Tibial artery (tissue), 4 donors: Measurements from ENCODE around the gene PRPSAP2.

ENCODE experiments used
- DNase-seq, 2 donors: peaks; one replicate each; pipeline ENCODE4 v3.0.0-alpha.2; 2019
- H3K27ac ChIP-seq, 2 donors: fragments of 200-600 bp; sonication (generic) in 1 of 2; 1 replicate in 1 of 2; 2 replicates in 1 of 2; pipeline ENCODE4 v1.5.1; 2018 to 2019; ENCODE audit warnings: mild to moderate bottlenecking in 1 of 2
- H3K27me3 ChIP-seq, 2 donors: fragments of 200-600 bp; sonication (generic) in 1 of 2; one replicate each; pipeline versions ENCODE4 v1.5.1 to v1.6.0; 2016 to 2019
- H3K36me3 ChIP-seq, 3 donors: fragments of 200-600 bp; sonication (generic) in 2 of 3; one replicate each; pipeline ENCODE4 v1.5.1; 2016 to 2019; ENCODE audit warnings: mild to moderate bottlenecking in 2 of 3
- H3K4me1 ChIP-seq, 4 donors: fragments of 200-600 bp; sonication (generic) in 2 of 4; 1 replicate in 3 of 4; 2 replicates in 1 of 4; pipeline ENCODE4 v1.5.1; 2016 to 2019
- H3K4me3 ChIP-seq, 2 donors: fragments of 200-600 bp; sonication (generic) in 1 of 2; 1 replicate in 1 of 2; 2 replicates in 1 of 2; pipeline ENCODE4 v1.5.1; 2018 to 2019; ENCODE audit warnings: mild to moderate bottlenecking in 2 of 2
- H3K9me3 ChIP-seq, 3 donors: fragments of 200-600 bp; sonication (generic) in 1 of 3; one replicate each; pipeline ENCODE4 v1.5.1; 2016 to 2019
- intact Hi-C: fragments of 100-400 bp; cut with DNase I; formaldehyde crosslinking; loops from one replicate; pipeline ENCODE4 v1.15.0; 2023; ENCODE audit warnings: low total_unique reads
- TF ChIP-seq, protein P1 (sequence below), 2 experiments: fragments of 200-600 bp in 1 of 2; fragments of 450-650 bp in 1 of 2; IDR thresholded peaks; one replicate each; pipeline ENCODE4 v1.5.1; 2017 to 2019; ENCODE audit warnings: antibody characterized with exemption in 2 of 2, mild to moderate bottlenecking in 1 of 2, moderate library complexity in 1 of 2

Gene PRPSAP2

DNA sequence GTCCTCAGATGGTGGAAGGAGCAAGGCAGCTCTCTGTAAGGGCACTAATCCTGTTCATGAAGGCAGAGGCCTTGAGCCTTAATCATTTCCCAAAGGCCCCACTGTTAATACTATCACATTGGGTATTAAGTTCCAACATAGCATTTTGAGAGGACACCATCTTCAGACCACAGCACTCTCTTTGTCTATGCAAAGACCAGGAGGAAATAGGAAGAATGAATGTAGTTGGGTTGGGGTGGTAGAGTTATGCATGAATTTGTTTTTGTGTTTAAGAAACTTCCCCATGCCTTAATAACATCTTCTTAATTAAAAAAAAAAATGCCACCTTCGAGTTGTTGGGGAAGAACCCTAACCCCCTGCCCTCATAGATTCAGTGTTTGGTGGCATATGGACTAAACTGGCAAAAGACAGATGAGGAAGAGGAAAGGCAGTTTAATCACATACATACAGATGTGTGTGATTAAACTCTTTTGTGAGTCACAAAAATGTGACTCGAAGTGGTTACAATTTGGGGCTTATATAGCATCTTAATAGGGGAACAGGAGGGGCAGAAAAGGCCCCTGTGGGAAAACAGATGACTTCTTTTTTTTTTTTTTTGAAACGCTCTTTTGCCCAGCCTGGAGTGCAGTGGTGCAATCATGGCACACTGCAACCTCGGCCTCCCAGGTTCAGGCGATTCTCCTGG, 59.0 kb downstream of the PRPSAP2 start:
- Histone ChIP-seq H3K27me3 (no peaks in the 10 kb centered on the region), H3K27ac (no peak overlapping the region), H3K4me1 (peaks cover 0 to 14% (median 4%) of the 10 kb centered on the region in 4 donors), H3K4me3 (no peak overlapping the region), H3K9me3 (no peaks in the 10 kb centered on the region), H3K36me3 (peaks cover 30 to 62% (median 41%) of the 10 kb centered on the region in 3 donors)
- intact Hi-C loops = no loop called here
- DNase-seq = no peak
- TF ChIP-seq, protein P1, sequence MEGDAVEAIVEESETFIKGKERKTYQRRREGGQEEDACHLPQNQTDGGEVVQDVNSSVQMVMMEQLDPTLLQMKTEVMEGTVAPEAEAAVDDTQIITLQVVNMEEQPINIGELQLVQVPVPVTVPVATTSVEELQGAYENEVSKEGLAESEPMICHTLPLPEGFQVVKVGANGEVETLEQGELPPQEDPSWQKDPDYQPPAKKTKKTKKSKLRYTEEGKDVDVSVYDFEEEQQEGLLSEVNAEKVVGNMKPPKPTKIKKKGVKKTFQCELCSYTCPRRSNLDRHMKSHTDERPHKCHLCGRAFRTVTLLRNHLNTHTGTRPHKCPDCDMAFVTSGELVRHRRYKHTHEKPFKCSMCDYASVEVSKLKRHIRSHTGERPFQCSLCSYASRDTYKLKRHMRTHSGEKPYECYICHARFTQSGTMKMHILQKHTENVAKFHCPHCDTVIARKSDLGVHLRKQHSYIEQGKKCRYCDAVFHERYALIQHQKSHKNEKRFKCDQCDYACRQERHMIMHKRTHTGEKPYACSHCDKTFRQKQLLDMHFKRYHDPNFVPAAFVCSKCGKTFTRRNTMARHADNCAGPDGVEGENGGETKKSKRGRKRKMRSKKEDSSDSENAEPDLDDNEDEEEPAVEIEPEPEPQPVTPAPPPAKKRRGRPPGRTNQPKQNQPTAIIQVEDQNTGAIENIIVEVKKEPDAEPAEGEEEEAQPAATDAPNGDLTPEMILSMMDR (IDR thresholded peaks at IDR 0.05) = no peak

DNA sequence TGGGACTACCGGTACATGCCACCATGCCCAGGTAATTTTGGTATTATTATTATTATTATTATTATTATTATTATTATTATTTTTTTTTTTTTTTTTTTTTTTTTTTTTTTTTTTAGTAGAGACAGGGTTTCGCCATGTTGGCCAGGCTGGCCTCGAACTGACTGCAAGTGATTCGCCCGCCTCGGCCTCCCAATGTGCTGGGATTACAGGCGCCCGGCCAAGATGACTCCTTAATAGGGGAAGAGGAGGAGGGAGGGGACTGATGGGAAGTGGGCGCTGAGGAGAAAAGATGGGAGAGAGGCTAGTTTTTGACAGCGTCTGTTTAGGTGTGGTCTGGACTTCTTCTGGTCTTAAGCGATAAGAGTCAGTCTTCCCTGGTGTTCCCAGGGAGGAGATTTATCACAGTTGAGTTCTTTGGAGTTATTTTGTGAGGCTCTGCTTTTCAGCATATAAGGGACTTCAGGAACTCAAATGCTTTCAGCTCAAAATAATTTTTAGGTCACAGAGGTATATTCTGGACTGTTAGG, 59.6 kb downstream of the PRPSAP2 start:
- peaks cover 24 to 56% (median 35%) of the 10 kb centered on the region in 3 donors for H3K36me3 ChIP-seq
- TF ChIP-seq, protein P1 (IDR thresholded peaks at IDR 0.05) = no peak
- H3K9me3 ChIP-seq = no peaks in the 10 kb centered on the region
- no peak overlapping the region for H3K27ac ChIP-seq
- no peak for DNase-seq
- intact Hi-C loops = no loop called here
- no peaks in the 10 kb centered on the region for H3K27me3 ChIP-seq
- no peak overlapping the region for H3K4me3 ChIP-seq
- peaks cover 0 to 17% (median 4%) of the 10 kb centered on the region in 4 donors for H3K4me1 ChIP-seq

DNA sequence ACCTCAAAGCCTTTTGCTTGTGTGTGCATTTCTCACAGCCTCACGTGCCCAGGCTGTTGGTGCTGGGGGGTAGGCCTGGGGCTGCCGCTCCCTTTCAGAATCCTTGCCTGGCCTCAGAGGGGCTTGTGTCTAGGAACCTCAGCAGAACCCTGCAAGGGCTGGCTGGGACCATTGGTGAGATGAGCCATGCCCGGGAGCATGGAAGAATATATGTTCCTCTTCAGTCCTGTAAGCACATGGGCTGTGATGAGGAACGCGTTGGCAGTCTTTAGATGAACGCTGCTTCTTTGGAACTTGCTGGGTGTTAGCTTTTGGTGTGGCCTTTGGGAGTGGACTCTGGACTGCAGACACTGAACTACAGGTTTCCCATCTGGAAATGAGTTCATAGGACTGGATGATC, 62.0 kb downstream of the PRPSAP2 start:
- Histone ChIP-seq H3K27ac (no peak overlapping the region), H3K27me3 (no peaks in the 10 kb centered on the region), H3K9me3 (no peaks in the 10 kb centered on the region), H3K36me3 (peaks cover 18 to 33% (median 28%) of the 10 kb centered on the region in 3 donors), H3K4me3 (no peak overlapping the region), H3K4me1 (peaks cover 0 to 20% (median 4%) of the 10 kb centered on the region in 4 donors)
- intact Hi-C loops = no loop called here
- DNase-seq = no peak
- TF ChIP-seq, protein P1 (IDR thresholded peaks at IDR 0.05) = no peak

DNA sequence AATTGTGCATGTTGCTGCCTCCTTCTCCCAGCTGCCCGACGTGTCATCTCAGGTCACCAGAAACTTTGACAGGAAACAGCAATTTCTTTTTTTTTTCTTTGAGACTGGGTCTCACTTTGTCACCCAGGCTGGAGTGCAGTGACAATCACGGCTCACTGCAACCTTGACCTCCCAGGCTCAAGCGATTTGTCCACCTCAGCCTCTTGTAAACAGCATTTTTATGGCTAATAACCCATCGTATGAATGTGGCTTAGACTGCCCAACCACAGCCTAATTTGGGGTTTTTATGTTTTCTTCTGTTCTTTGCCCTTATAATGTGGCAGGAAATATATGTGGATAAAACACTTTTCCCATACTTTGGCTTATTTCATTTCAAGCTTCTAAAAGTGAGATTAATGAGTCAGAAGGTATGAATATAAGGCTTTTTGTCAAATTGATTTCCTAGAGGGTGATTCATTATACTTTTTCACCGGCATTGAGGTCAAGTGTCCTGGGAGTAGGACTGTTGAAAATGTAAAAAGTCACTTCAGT, 63.0 kb downstream of the PRPSAP2 start:
- no peak for DNase-seq
- no peak overlapping the region for H3K4me3 ChIP-seq
- TF ChIP-seq, protein P1 (IDR thresholded peaks at IDR 0.05) = no peak
- H3K4me1 ChIP-seq = peaks cover 0 to 20% (median 4%) of the 10 kb centered on the region in 4 donors
- H3K27me3 ChIP-seq = no peaks in the 10 kb centered on the region
- no peaks in the 10 kb centered on the region for H3K9me3 ChIP-seq
- H3K36me3 ChIP-seq = peaks cover 18 to 23% (median 21%) of the 10 kb centered on the region in 3 donors
- peak overlapping the region in 1 of 2 donors; percentile 45 for H3K27ac ChIP-seq
- intact Hi-C loops = no loop called here

DNA sequence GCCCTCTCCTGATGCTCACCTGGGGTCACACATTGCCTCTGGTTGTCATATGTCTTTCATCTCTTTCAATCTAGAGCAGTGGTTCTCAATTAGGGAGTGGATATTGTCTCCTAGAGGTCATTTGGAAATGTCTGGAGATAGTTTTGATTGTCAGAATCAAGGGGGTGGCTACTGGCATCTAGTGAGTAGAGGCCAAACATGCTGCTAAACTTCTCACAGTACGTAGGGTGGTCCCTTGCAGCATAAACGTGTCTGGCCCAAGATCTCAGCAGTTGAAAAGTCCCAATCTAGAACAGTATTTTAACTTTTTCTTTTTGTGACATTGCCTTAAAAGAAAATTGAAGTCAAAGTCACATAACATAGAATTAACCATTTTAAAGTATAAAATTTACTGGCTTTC, 63.6 kb downstream of the PRPSAP2 start:
- no peak overlapping the region for H3K4me3 ChIP-seq
- TF ChIP-seq, protein P1 (IDR thresholded peaks at IDR 0.05) = no peak
- H3K36me3 ChIP-seq = peaks cover 15 to 21% (median 15%) of the 10 kb centered on the region in 3 donors
- peak overlapping the region in 1 of 2 donors; percentile 45 for H3K27ac ChIP-seq
- intact Hi-C loops = no loop called here
- H3K27me3 ChIP-seq = no peaks in the 10 kb centered on the region
- DNase-seq = no peak
- no peaks in the 10 kb centered on the region for H3K9me3 ChIP-seq
- H3K4me1 ChIP-seq = peaks cover 0 to 20% (median 4%) of the 10 kb centered on the region in 4 donors
